GM18951 (cell line): Measurements from ENCODE around the gene LPIN3.

Source experiments
- POLR2A ChIP-seq: IDR thresholded peaks from 4 replicates; pipeline ENCODE4 v1.6.1; 2011; ENCODE audit warnings: mild to moderate bottlenecking; ENCODE audit not compliant: insufficient read length, insufficient read depth; ENCODE audit errors: extremely low read depth
- in situ Hi-C: fragments of 300-500 bp; cut with MboI; formaldehyde crosslinking; loops from one replicate; pipeline ENCODE4 v1.12.0; 2022; ENCODE audit warnings: low sequenced_read_pairs, mixed read lengths, inconsistent platforms; ENCODE audit not compliant: unreplicated experiment

LPIN3 gene

DNA sequence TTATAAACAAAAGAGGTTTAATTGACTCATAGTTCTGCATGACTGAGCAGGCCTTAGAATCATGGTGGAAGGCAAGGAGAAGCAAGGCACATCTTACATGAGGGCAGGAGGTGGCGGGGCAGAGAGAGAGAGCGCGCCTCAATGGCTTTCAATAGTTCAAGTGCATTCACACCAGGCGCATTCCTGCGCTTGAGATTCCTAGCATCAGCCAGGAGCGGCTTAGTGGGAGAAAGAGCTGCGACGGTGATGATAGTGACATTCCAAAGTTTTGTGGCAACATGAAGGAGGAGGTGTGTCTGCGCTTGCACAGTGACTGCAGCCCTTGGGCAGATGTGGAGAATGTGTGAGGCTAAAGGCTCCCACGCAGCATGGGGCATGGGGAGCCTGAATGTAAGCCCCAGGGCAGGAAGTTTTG lies 51.0 kb downstream of the LPIN3 start:
- in situ Hi-C loops: no loop called here
- no peak for TF ChIP-seq POLR2A

DNA sequence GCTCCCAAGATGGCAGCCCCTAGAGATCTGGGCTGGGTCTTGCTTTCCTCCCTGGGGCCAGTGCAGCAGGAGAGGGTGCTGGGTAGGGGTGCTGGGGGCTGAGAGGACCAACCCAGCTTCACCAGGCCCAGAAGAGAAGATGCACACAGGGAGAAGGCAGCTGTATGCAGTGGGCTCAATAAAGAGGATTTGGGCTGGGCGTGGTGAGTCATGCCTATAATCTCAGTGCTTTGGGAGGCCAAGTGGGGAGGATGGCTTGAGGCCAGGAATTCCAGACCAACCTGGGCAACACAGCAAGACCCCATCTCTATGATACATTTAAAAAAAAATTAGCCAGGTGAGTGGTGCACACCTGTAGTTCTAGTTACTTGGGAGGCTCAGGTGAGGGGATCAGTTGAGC lies 51.7 kb downstream of the LPIN3 start:
- in situ Hi-C loops: no loop called here
- TF ChIP-seq POLR2A: no peak

DNA sequence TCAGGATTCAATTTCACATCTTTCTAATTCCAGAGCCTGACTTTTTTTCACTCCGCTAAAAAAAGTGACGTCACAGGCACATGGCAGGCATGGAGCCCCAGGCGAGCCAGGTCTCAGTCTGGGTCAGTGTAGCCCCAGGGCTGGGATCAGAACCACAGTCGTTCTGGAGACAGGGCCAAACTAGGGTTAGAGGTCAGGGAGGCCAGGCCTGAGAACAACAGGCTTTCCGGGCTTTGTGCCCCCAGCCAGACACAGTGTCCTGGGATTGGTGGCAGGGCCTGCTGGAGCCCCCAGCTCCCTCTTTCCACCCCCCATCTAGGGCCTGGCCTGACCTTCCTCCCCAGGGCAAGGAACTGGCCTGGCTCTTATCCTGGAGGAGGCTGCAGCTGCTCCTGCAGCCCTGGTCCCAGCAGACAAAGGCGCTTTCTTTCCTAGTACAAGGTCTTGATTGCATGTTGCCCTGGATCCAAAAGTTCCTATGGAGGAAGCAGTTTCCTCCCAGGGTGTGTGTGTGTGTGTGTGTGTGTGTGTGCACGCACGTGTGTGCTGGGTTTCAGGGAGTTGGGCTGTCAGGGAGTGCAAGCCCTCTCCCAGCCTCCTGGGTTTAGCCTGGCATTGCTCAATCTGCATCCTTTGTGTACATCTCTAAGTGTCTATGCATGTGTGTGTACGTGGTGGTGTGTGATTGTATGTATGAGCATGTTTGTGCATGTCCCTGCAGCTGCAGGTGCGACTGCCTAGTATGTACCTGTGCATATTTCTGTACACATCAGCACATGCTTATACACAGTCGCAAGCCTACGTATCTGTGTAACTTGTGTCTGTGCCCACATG lies 52.5 kb downstream of the LPIN3 start:
- TF ChIP-seq POLR2A: no peak
- in situ Hi-C loops: no loop called here

DNA sequence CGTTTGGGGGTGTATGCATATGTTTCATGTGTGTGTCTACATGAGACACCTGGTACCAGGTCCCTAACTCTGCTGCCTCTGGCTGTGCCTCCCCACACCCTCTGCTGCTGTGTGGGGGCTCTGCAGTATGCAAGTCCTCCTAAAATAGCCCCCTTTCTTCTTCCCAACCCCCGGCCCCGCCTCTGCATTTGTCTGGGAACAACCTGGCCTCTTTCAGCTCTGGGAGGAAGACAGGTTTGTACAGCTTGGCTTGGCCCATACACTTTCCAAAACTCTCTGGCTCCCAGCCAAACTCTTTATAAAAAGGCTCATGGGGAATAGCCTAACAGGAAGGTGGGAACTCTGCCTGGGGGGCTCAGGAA lies 53.1 kb downstream of the LPIN3 start:
- no peak for TF ChIP-seq POLR2A

DNA sequence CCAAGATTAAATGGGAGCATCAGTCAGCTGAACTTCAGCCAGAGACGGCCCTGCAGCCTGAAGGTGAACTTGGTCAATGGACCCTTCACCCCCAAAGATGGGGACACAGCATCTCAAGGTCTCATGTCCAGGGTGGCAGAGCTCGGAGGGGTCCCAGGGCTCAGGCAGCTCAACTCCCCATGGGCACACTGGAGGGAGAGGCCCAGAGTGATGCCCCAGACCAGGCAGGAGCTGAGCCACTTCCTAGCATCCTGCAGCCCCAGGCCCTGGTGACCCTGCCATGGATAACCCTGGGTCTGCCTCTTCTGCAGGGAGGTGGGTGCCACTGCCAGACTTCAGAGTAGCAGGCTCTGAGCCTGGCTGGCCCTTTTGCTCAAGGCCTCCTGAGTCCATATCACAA lies 53.5 kb downstream of the LPIN3 start:
- in situ Hi-C loops: no loop called here
- TF ChIP-seq POLR2A: no peak

More for the DNA sequence above, 53.1 kb downstream of the LPIN3 start:
- in situ Hi-C loops: no loop called here

DNA sequence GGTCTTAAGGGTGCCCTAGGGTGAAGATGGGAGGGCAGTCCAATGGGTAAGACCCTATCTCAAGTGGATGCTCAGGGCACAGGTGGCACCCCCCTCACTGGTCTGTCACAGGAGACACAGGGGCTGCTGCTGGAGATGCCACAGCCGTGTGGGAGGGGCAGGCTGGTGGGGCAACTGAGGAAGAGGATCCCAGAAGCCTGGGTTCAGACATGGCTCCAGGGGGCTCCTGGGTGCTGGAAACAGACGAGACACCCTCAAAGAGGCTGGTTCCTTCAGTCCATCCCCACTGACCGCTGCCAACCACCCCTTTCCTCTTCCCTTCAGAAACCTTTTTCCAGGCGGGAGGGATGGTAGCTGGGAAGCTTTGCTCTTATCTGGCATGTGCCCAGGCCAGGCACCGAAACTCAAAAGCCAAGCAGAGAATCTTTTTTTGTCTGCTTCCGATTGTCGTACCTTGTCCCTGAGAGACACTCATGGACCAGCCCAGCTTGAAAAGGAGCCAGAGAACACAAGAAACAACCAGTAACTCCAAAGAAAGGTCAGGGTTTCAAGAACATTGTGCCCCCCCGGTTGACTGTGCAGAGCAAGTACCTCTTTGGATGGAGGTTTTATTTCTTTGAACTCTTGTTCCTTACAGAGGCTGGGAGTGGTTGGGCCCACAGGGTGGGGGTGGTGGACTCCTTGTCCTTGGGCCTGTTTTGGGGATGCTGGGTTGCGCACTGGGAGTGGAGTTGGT lies 54.5 kb downstream of the LPIN3 start:
- no peak for TF ChIP-seq POLR2A
- in situ Hi-C loops: no loop called here

DNA sequence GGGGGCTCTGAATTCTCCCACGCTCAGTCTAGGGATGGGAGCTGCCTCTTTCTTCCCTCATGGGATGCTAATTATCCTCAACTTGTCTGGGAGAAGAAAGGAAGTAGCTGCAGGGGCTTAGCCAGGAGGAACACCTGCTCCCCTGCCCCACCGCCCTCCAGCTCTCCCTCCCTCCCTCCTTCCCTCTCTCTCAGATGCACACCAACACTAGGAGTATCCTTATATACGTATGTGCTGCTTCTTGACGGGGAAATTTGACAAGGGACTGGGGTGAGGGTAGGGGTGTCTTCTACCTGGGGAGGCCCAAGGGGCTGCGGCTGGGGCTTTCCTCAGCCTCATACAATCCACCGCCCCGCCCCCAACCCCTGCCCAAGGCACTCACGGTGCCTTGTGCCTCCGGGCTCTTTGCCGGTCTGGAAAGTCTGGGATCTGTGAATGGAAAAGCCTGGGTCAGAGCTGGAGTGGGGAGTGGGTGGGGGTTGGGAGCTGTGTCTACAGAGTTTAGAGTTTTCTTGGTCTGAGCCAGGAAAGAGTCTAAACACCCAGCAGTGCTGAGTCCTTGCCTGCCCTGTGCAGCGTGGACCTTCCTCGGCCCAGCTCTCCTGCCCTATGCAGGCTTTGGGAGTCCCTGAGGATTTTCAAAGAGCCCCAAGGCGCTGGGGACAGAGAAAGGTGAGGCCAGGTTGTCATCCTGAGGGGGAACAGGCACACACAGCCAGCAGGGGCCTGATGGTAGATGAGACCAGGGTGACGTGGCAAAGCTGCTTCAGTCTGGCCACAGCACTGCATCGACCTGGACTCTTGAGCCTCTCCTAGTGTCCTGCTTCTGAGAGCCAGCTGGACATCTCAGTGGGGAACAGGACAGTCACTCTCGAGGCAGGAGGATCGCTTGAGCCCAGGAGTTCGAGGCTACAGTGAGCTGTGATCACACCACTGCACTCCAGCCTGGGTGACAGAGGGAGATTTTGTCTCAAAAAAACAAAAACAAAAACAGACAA lies 55.3 kb downstream of the LPIN3 start:
- TF ChIP-seq POLR2A: no peak

DNA sequence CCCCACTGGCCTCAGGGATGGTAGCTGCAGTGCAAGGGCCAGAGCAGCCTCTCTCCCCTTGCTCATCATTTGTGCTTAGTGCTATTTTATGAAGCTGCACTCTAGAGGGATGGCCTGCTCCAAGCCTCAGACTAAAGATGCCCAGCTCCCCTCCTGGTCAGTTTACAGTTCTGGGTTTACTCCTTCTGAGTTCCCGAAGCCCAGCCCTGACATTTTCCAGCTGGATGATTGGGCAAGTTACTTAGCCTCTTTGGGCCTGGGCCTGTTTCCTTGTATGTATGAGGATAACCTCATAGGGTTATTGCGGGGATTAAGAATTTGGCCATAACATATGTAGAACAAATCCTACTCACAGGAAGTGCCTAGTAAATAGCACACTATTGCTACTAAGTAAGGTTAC lies 57.8 kb downstream of the LPIN3 start:
- no peak for TF ChIP-seq POLR2A
- in situ Hi-C loops: no loop called here

More for the DNA sequence above, 55.3 kb downstream of the LPIN3 start:
- in situ Hi-C loops: no loop called here

DNA sequence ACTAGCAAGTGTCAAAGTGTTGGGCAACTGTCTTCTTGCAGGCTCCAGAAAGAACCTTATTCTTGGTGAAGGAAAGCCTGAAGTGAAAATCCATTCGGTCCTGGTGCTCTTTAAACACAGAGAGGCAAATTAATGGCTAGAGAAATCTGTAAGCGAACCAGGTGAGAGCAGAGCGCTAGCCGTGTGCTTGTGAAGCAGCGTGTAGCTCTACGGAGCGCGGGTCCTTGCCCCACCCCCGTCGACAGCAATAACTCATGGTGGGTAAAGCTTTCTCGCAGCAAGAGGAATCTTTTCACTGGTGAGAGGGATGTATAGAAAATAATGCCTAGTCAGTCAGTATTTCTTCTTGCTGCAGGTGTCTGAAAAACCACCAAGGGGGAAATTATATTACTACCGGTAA lies 63.0 kb downstream of the LPIN3 start:
- in situ Hi-C loops: no loop called here
- TF ChIP-seq POLR2A: no peak

DNA sequence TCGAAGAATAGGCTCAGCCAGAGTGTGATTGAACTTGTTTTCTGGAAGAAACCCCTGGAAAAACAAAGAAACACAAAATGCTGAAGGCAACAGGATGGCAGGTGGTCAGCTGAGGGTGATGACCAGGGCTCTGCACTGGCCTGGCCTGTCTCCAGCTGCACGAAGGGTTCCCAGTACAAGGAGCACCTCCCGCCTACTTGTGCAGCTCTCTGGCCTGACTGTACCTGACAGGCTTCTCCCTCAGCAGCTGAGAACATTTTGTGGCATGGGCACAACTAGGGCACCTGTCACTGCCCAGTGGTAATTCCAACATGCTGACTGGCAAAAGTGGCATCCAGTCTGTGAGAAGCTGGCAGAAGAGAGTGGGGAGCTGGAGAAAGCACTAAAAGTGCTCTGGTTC lies 64.8 kb downstream of the LPIN3 start:
- in situ Hi-C loops: no loop called here
- TF ChIP-seq POLR2A: no peak

DNA sequence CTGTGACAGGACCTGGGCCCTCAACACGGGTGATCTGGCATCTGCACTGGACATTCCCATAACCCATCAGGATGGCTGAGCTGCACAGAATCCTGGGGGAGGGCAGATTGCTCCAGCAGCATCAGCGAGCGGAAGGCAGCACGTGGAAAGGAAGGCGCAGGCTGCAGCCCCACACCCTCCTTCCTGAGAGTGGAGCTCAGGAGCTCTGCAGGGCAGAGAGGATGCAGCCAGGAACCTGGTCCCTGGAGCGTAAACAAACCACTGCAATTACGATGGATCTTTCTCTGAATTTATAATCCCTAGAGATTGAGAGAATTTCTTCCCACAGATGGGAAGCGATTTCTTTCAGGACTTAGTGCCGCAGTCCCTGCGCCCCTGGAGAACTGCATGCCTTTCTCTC lies 65.7 kb downstream of the LPIN3 start:
- in situ Hi-C loops: no loop called here
- TF ChIP-seq POLR2A: no peak

DNA sequence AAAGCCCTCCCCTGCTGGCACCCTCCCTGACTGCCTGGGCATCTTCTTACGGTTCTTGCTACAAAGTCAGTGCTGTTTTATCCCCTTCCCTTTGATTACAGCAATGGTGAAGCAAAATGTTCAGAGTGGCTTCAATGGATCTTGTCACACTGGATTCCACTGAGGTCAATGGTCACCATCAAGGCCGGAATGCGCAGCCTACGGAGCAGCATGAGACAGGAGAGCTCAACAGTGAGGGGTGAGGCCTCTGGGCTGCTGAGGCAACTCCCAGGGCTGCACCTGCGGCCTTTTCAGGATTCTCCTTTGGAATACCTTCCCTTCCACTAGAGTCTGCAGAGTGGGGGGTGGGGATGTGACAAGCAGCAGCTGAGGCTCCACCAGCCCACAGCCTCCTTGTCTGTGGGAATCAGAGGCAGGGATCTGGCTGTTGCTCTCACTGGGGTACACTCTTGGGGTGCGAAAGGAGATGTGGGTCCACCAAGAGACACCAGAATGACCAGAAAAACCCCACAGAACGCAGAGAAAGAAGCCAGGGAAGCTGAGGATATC lies 66.3 kb downstream of the LPIN3 start:
- TF ChIP-seq POLR2A: no peak
- in situ Hi-C loops: no loop called here

DNA sequence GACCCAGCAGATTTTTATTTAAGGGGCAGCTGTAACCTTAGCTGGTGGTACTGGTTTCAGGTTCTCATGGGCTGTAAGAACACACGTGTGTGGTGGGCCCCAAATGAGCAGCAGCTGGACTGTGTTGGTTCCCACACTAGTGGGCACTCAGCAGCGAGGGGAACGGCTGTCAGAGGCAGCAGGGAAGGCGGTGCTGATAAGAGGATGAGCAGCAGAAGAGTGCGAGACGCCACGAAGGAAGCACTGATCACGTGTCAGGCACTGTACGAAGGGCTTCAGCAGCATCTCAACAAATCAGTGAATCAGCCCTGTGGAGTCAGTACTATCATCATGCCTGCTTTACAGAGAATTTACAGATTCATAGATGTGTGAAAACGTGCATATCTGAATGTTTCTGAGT lies 67.0 kb downstream of the LPIN3 start:
- no peak for TF ChIP-seq POLR2A
- in situ Hi-C loops: no loop called here
